CD4-positive, alpha-beta T cell treated with Interleukin-15 for 1 hour (primary cell): ENCODE results near the gene KCTD10.
"Not testable (repeated sequence)": the region's sequence is repeated elsewhere in the genome, so short reads cannot be mapped to it uniquely, and the experiment has no call there.

Experiments
- DNase-seq: peaks from one replicate; pipeline ENCODE4 v3.0.0-alpha.2; 2020

The KCTD10 gene

DNA sequence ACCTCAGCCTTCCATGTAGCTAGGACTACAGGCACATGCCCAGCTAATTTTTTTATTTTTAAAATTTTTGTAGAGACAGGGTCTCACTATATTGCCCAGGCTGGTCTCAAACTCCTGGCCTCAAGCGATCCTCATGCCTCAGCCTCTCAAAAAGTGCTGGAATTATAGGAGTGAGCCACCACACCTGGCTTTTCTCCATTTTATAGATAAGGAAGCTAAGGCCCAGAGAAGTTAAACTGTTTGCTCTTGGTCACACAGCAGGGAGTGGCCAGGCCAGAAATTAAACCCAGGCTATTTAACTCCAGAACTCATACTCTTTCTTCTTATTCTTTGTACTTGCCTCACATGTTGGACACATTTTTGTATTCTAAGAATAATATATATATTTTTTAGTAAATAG lies 16.8 kb upstream of the KCTD10 start:
- DNase-seq, result no peak

- DNase-seq, result no peak
These were observed 16.0 kb upstream of the KCTD10 start for GRCh38 chr12:109493090-109493489.

- DNase-seq, result no peak
These were observed 15.3 kb upstream of the KCTD10 start for GRCh38 chr12:109492371-109492770.

DNA sequence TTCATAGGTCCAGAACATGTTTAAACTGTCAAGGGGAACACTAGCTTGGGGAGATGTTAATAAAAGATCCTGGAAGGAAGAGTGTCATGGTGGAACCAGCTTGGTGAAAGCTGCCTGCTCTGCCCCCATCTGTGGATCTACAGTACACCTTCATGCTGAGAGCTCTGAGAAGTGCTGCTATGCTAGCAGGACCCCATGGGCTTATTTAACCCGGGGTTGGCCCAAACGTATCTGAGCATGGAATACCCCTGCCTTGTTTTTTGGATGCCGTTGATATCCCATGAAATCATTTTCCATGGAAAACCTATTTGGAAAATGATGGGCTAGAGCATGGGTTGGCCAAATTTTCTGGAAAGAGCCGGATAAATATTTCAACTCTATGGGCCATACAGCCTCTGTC lies 14.6 kb upstream of the KCTD10 start:
- DNase-seq, result no peak

- DNase-seq, result no peak
These were observed 13.0 kb upstream of the KCTD10 start for GRCh38 chr12:109489955-109490565.

DNA sequence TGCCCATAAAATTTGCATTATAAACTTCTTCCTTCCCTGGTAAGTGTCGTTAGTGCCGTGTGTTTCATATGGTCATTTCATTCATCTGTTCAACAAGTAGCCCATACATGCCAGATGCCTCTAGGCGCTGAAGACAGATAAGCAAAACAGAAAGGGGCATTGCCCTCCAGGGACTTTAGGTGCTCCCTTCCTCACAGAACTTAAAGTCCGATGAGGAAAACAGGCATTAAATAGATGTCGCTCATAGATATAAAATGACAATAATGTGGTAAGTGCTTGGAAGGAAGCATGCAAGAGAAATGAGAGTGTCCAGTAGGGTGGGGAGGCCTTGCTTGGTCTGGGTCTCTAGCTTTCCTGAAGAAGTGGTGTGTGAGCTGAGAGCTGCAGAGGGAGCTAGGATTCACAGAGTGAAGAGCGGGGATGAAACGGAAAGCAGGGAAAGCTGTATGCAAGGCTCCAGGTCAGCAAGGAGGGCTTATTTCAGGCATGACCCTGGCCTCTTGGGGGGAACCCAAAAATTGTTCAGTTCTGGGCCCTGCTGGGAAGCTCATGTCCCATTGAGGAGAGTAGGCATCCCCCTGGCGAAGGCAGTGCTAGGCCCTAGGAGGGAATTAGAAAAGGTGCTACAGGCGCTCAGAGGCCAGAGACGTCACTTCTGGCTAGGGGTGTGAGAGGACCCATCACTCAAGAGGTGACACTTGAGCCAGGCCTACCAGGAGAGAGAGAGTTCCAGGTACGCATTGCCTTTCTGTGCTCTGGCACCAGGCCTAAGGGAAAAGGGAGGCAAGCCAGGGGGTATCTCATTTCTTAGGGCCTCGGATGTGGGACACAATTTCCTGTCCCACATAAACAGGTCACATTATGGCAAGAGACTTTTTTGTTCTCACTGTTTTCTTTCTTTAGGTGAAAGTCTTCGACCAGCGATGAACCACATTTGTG lies 12.2 kb upstream of the KCTD10 start:
- DNase-seq, result no peak

- DNase-seq, result no peak
These were observed 11.1 kb upstream of the KCTD10 start for GRCh38 chr12:109488051-109488665.

DNA sequence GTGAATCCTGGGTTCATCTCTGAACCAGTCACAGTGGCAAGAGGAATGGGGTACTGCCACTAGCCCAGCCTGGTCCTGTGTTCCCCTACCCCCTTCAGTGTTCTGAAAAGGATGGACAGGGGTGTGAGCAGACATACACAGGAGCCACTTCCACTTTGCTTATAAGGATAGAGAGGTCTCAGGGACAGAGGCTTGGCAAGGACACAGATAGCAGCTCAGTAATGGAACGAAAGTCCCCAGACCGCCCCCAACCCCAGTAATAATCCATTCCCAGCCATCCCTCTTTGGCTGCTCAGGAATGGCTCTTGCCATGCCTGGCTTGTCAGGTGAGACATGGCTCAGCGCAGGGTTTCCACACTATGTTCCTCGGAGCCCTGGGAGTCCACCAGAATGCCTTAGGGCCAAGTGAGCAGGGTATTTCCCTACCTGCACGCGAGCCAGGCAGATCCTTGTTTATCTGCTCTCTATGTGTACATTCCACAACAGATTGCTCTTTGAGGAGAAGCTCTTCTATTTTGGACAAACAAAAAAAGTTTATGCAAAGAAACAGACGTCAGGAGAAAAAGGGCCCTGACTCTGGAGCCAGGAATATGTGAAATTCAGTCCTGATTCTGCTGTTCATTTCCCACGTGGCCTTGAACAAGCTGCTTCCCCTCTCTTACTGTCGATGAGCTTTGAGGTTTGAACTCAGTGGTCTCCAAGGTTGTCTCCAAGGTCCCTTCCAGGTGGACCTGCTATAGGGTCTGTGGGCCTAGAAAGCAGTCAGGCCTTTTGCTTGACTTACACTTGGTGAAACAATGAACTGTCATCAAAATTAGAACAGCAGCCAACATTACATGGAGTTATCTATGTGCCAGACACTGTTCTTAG lies 10.3 kb upstream of the KCTD10 start:
- no peak for DNase-seq

DNA sequence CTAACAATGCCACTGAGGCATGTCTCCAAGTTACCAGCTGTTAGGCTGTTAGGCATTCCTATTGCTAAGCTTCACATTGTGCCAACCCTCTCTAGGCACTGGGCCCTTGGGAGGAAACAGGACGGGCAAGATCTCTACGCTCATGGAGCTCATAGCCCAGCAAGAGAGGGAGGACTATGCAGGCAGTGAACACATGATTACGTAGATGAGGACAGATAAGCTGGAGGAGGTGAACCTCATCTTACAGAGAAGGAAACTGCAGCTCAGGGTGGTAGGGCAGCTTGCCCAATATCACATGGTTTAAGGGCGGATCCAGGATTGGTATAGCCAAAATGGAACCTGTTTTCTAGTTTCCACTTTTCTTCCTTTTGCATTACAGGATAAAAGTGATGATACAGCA lies 8.1 kb upstream of the KCTD10 start:
- no peak for DNase-seq

DNA sequence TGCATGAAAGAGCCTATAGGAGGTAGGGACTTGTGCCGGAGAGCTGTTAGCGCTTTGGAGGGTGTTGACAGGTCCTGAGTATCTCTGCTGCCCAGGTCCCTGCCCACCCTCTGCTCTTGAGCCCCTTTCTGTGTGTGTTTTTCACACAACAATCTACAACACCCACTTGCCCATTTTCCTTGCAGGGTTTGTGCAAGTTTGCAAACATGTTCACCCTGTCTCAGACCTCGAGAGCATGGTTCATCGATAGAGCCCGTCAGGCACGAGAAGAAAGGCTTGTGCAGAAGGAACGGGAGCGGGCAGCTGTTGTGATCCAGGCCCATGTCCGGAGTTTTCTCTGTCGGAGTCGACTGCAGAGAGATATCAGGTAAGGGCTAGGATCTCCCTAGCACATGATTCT lies 6.2 kb upstream of the KCTD10 start:
- no peak for DNase-seq

- DNase-seq, result no peak
These were observed 5.8 kb upstream of the KCTD10 start for GRCh38 chr12:109482894-109483293.

GRCh38 chr12:109482491-109482890 lies 5.4 kb upstream of the KCTD10 start:
- no peak for DNase-seq

GRCh38 chr12:109481863-109482262 lies 4.8 kb upstream of the KCTD10 start:
- no peak for DNase-seq

GRCh38 chr12:109480356-109480755 lies 3.3 kb upstream of the KCTD10 start:
- no peak for DNase-seq

GRCh38 chr12:109479761-109480160 lies 2.7 kb upstream of the KCTD10 start:
- DNase-seq, result no peak

DNA sequence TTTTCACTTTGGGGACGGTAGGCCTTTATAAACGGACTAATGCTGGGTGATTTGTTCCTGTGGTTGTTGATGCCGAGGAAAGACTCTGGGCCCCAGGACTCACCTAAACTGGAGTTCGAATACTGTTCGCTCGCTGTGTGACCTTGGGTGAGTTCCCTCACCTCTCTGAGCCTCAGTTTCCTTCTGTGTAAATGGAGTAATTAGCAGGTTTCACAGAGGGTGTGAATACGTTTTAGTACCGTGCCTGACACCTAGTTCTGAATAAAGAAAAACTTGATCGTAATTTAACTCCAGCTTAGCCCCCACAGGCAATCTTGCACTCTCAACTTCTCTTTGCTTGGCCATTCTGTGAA lies 839 bp upstream of the KCTD10 start:
- DNase-seq, result no peak

- DNase-seq, result no peak
These were observed 304 bp downstream of the KCTD10 start for GRCh38 chr12:109476807-109477184.

DNA sequence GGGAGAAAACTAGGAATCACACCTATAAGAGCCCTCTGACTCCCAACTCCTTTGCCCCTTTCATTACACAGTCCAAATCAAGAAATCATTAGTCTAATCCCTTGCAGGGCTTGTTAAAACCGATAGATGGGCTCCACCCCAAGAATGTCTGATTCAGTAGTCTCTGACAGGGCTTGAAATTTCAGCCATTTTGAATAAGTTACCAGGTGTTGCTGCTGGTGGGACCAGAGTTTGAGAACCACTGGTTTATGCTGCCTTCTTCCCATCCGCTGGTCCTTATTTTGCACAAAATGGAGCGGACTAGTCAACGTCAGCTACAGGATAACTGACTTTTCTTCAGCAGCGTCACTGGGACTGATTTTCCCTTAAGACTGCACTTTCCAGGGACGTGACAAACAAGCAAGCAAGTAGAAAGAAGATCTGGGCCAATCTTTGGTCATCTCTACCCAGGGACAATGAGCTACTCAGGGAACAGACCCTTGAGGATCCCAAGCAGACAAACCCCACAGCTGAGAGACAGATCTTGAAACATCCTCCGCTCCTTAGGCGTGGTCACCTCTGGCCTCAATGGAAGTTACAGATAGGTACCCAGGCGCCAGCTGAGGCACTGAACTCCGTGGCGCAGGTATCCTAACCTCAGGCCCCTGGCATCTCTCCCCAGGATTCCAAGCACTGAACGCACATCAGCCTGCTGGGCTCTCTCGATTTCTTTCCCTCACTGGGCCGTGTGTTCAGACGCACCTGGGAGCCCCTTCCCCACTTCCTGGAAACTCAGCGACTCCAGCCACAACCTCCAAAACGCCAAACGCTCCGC lies 900 bp downstream of the KCTD10 start:
- no peak for DNase-seq

GRCh38 chr12:109475121-109475520 lies 2.0 kb downstream of the KCTD10 start:
- no peak for DNase-seq

- not testable (repeated sequence) for DNase-seq
These were observed 3.4 kb downstream of the KCTD10 start for GRCh38 chr12:109473526-109474270.

- no peak for DNase-seq
These were observed 4.1 kb downstream of the KCTD10 start for GRCh38 chr12:109473006-109473405.
